Measurements from ENCODE around the gene SPG7. TPM values are rescaled to one million over a fixed set of nuclear protein-coding genes. Genes with fewer than 3 reads are reported as not detected.

Gene SPG7
- total and polyA plus RNA-seq, 2 of the 4 experiments (the other 2 are of a cell fraction): 94.6 to 96.8 TPM

GRCh38 chr16:89571636-89572035, 63.4 kb downstream of the SPG7 start:
- Histone ChIP-seq H2BK120ac (ENCODE audit: low read depth, low read length) (peak overlapping the region; percentile 40), H2BK5ac (ENCODE audit: low read depth, low read length, poor library complexity, severe bottlenecking) (no peak overlapping the region), H3K9ac (ENCODE audit: low read depth, low read length) (no peak overlapping the region), H3K79me1 (ENCODE audit: low read depth in 1 of 2, low read length in 2 of 2) (no peaks in the 10 kb centered on the region), H3K9me1 (ENCODE audit: insufficient read depth, low read length) (no peaks in the 10 kb centered on the region), H3K56ac (ENCODE audit: extremely low read depth, insufficient read depth, low read length) (no peak overlapping the region), H3K4me1 (ENCODE audit: control insufficient read depth, insufficient read depth, low read length) (peaks cover 15% of the 10 kb centered on the region), H2AFZ (replicated peaks; ENCODE audit: low read length, poor library complexity) (no peak overlapping the region), H4K20me1 (ENCODE audit: insufficient read depth, low read length) (peaks cover under 1% of the 10 kb centered on the region; the same call in 1 of the 2 replicates), H3K4ac (ENCODE audit: low read depth, low read length) (no peak overlapping the region), H4K91ac (ENCODE audit: insufficient read depth, low read depth, low read length) (peak overlapping the region; percentile 37; the same call in 1 of the 2 replicates), H3K14ac (replicated peaks; ENCODE audit: low read depth, low read length) (no peak overlapping the region), H4K5ac (ENCODE audit: low read depth, low read length) (no peak overlapping the region), H2AK5ac (ENCODE audit: low read depth, low read length) (peak overlapping the region; percentile 23; the same call in 1 of the 2 replicates), H4K8ac (ENCODE audit: low read depth in 2 of 2, low read length in 2 of 2) (peak overlapping the region in 1 of 2 experiments; percentile 21; a peak in 1 of 4 replicates), H3K27me3 (ENCODE audit: control insufficient read depth, insufficient read depth, low read length) (peaks cover 4% of the 10 kb centered on the region; the same call in 1 of the 2 replicates), H2BK15ac (ENCODE audit: low read depth, low read length) (no peak overlapping the region), H3K36me3 (ENCODE audit: control insufficient read depth, insufficient read depth, low read length) (no peaks in the 10 kb centered on the region), H3K23ac (ENCODE audit: low read depth, low read length) (peak overlapping the region; percentile 37; the same call in 1 of the 2 replicates), H3K9me3 (ENCODE audit: control insufficient read depth, insufficient read depth, low read length) (no peaks in the 10 kb centered on the region), H2BK20ac (ENCODE audit: low read depth, low read length) (no peak overlapping the region), H3K18ac (ENCODE audit: low read depth, low read length) (no peak overlapping the region), H2AK9ac (replicated peaks; ENCODE audit: low read depth, low read length, poor library complexity) (peak overlapping the region; percentile 72), H3K4me2 (ENCODE audit: low read depth, low read length) (no peak overlapping the region), H3K27ac (ENCODE audit: insufficient read depth, low read length) (no peak overlapping the region), H3K4me3 (ENCODE audit: insufficient read depth, low read depth, low read length) (no peak overlapping the region)
- WGBS, 2 experiments (ENCODE audit: extremely low coverage in 2 of 2, insufficient read length in 1 of 2): 75% methylated on average over 7 of the region's 18 CpGs; no CpG with 5 or more reads in 1 of the 2 experiments
- ChIA-PET POLR2A (ENCODE audit: unreplicated experiment) (no interaction called here), CTCF (no interaction called here)
- in situ Hi-C loops (cut with MboI; ENCODE audit: low sequenced_read_pairs): loop anchor here (5.0 kb wide), 1 partner anchor 71 kb away; no protein-coding TSS in a partner anchor
- no TSS peak for BruUV-seq (replicated peaks)
- DNase-seq: no peak
- TF ChIP-seq RAD21 (IDR thresholded peaks at IDR 0.05; ENCODE audit: low read length): no peak
- TF ChIP-seq ELK1 (IDR thresholded peaks at IDR 0.05; ENCODE audit: borderline replicate concordance, low read depth, low read length): no peak
- TF ChIP-seq SMC3 (IDR thresholded peaks at IDR 0.05; ENCODE audit: low read depth, low read length): no peak
- no peak for TF ChIP-seq RCOR1 (IDR thresholded peaks at IDR 0.05; ENCODE audit: insufficient replicate concordance, low read length)
- ATAC-seq (ENCODE audit: low read depth): no peak
- intact Hi-C loops (cut with micrococcal nuclease): no loop called here
- dilution Hi-C loops (cut with HindIII; ENCODE audit: low sequenced_read_pairs, unreplicated experiment): no loop called here

Data from IMR-90 (cell line).